ENCODE measurements around the gene GLI1. TPM values are rescaled to one million over a fixed set of nuclear protein-coding genes. Genes with fewer than 3 reads are reported as not detected.

GLI1 gene
- total and polyA plus RNA-seq, 2 experiments from 2014 or later: 0.79 to 7.3 TPM

DNA sequence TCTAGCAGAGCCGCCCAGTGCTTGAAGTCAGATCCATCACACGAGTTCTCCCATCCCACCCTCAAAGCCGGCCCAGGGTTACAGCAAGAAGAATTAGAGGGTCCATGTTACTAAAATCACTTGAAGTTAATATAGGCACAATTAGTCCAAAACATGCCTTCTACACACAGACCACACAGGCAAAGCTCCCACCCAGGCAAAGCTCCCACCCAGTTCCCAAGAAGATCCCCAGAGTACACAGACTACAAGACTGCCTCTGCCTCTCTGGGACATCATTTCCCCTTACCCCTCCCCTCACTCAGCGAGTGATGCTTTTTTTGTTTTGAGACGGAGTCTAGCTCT lies 3.3 kb downstream of the GLI1 start:
- H3K4me3 ChIP-seq: no peak overlapping the region
- TF ChIP-seq, protein P1, sequence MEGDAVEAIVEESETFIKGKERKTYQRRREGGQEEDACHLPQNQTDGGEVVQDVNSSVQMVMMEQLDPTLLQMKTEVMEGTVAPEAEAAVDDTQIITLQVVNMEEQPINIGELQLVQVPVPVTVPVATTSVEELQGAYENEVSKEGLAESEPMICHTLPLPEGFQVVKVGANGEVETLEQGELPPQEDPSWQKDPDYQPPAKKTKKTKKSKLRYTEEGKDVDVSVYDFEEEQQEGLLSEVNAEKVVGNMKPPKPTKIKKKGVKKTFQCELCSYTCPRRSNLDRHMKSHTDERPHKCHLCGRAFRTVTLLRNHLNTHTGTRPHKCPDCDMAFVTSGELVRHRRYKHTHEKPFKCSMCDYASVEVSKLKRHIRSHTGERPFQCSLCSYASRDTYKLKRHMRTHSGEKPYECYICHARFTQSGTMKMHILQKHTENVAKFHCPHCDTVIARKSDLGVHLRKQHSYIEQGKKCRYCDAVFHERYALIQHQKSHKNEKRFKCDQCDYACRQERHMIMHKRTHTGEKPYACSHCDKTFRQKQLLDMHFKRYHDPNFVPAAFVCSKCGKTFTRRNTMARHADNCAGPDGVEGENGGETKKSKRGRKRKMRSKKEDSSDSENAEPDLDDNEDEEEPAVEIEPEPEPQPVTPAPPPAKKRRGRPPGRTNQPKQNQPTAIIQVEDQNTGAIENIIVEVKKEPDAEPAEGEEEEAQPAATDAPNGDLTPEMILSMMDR (IDR thresholded peaks at IDR 0.05; ENCODE audit: low read depth, low read length): no peak
- no peak overlapping the region for H3K27ac ChIP-seq
- peaks cover 4% of the 10 kb centered on the region for H3K4me1 ChIP-seq (ENCODE audit: low read depth)
- no peak for DNase-seq (ENCODE audit: low read depth in 1 of 2, low spot score in 1 of 2)
- no peaks in the 10 kb centered on the region for H3K9me3 ChIP-seq (ENCODE audit: low read depth)
- H3K27me3 ChIP-seq: peaks cover 7% of the 10 kb centered on the region
- H3K36me3 ChIP-seq: no peaks in the 10 kb centered on the region

GRCh38 chr12:57464569-57464968 lies 5.0 kb downstream of the GLI1 start:
- no peak for DNase-seq (ENCODE audit: low read depth in 1 of 2, low spot score in 1 of 2)
- H3K4me1 ChIP-seq (ENCODE audit: low read depth): no peaks in the 10 kb centered on the region
- peaks cover 7% of the 10 kb centered on the region for H3K27me3 ChIP-seq
- no peaks in the 10 kb centered on the region for H3K36me3 ChIP-seq
- H3K4me3 ChIP-seq: no peak overlapping the region
- TF ChIP-seq, protein P1 (IDR thresholded peaks at IDR 0.05; ENCODE audit: low read depth, low read length): no peak
- H3K27ac ChIP-seq: no peak overlapping the region
- H3K9me3 ChIP-seq (ENCODE audit: low read depth): no peaks in the 10 kb centered on the region

- no peaks in the 10 kb centered on the region for H3K9me3 ChIP-seq (ENCODE audit: low read depth)
- H3K27me3 ChIP-seq: peaks cover 7% of the 10 kb centered on the region
- no peaks in the 10 kb centered on the region for H3K36me3 ChIP-seq
- no peak for DNase-seq (ENCODE audit: low read depth in 1 of 2, low spot score in 1 of 2)
- H3K27ac ChIP-seq: no peak overlapping the region
- TF ChIP-seq, protein P1 (IDR thresholded peaks at IDR 0.05; ENCODE audit: low read depth, low read length): no peak
- no peaks in the 10 kb centered on the region for H3K4me1 ChIP-seq (ENCODE audit: low read depth)
- H3K4me3 ChIP-seq: no peak overlapping the region
These were observed 5.6 kb downstream of the GLI1 start for GRCh38 chr12:57465030-57465746.

GRCh38 chr12:57465747-57466505 lies 6.3 kb downstream of the GLI1 start:
- no peaks in the 10 kb centered on the region for H3K9me3 ChIP-seq (ENCODE audit: low read depth)
- no peak for DNase-seq (ENCODE audit: low read depth in 1 of 2, low spot score in 1 of 2)
- H3K4me1 ChIP-seq (ENCODE audit: low read depth): no peaks in the 10 kb centered on the region
- H3K27ac ChIP-seq: no peak overlapping the region
- peaks cover 1% of the 10 kb centered on the region for H3K27me3 ChIP-seq
- TF ChIP-seq, protein P1 (IDR thresholded peaks at IDR 0.05; ENCODE audit: low read depth, low read length): no peak
- no peak overlapping the region for H3K4me3 ChIP-seq
- no peaks in the 10 kb centered on the region for H3K36me3 ChIP-seq

DNA sequence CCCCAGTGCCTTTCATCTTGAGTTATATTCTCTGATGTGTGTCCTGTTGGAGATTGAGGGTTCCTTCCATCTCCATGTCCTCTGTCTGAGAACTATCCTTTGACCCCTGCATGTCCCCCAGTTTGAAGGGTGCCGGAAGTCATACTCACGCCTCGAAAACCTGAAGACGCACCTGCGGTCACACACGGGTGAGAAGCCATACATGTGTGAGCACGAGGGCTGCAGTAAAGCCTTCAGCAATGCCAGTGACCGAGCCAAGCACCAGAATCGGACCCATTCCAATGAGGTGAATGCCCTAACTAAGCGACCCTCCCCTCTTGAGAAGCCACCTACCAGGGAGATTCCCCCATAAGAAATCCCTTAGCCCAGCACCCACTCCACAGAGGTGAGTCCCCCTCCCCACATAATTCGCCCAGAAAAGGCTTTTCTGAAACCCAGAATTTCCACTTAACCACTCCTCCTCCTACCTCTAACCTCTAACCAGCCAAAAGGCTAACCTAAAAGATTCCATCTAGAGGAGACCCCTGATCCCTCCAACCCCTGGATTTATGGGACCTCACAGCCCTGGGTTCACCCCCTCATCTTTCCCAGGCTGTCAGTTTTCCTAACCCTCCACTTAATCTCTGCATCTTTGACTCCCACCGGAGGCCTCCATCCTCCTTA lies 7.8 kb downstream of the GLI1 start:
- TF ChIP-seq, protein P1 (IDR thresholded peaks at IDR 0.05; ENCODE audit: low read depth, low read length): no peak
- no peak overlapping the region for H3K27ac ChIP-seq
- DNase-seq (ENCODE audit: low read depth in 1 of 2, low spot score in 1 of 2): no peak
- H3K4me3 ChIP-seq: no peak overlapping the region
- H3K9me3 ChIP-seq (ENCODE audit: low read depth): no peaks in the 10 kb centered on the region
- no peaks in the 10 kb centered on the region for H3K36me3 ChIP-seq
- H3K27me3 ChIP-seq: peaks cover 7% of the 10 kb centered on the region
- H3K4me1 ChIP-seq (ENCODE audit: low read depth): no peaks in the 10 kb centered on the region

Data from cardiac muscle cell (in vitro differentiated cells and primary cell).